Mucosa of stomach (tissue), 1 donor: Measurements from ENCODE around the gene FCHO2.

ENCODE experiments used
- H3K27me3 ChIP-seq: one replicate; pipeline ENCODE4 v1.7.0; 2013; ENCODE audit warnings: mild to moderate bottlenecking, low read length; ENCODE audit not compliant: control insufficient read depth, insufficient read depth
- H3K36me3 ChIP-seq: one replicate; pipeline ENCODE4 v1.7.0; 2013; ENCODE audit warnings: low read length; ENCODE audit not compliant: control insufficient read depth, insufficient read depth
- H3K4me1 ChIP-seq: one replicate; pipeline ENCODE4 v1.7.0; 2013; ENCODE audit warnings: mild to moderate bottlenecking, low read length; ENCODE audit not compliant: control insufficient read depth, insufficient read depth
- H3K4me3 ChIP-seq: one replicate; pipeline ENCODE4 v1.7.0; 2013; ENCODE audit warnings: low read length
- H3K9ac ChIP-seq: one replicate; pipeline ENCODE4 v1.7.0; 2013; ENCODE audit warnings: mild to moderate bottlenecking, low read length, moderate library complexity
- H3K9me3 ChIP-seq: one replicate; pipeline ENCODE4 v1.7.0; 2013; ENCODE audit warnings: mild to moderate bottlenecking, low read length, moderate library complexity; ENCODE audit not compliant: control insufficient read depth
- donor health status: Pancreatic carcinoma.

Gene FCHO2

DNA sequence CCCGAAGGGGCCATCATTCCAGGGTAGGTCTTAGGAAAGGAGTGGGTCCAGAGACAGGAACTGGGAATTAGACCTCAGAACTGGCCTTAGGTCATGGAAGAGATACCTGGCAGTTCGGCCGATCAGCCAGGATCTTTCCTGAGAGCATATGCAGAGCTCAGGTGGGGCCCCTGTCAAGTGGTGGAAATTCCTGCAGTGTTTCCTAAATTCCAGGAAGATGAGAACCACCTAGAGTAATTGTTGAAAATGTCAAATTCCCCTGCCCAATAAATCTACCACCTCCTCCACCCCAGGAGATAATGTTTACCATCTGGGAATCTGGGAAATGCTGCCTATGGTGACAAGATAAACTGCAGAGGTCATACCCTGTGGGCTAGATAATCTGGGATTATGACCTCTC lies 179.2 kb downstream of the FCHO2 start:
- Histone ChIP-seq H3K36me3 (no peaks in the 10 kb centered on the region), H3K9ac (no peak overlapping the region), H3K9me3 (no peaks in the 10 kb centered on the region), H3K4me3 (no peak overlapping the region), H3K27me3 (no peaks in the 10 kb centered on the region), H3K4me1 (peaks cover 44% of the 10 kb centered on the region)

DNA sequence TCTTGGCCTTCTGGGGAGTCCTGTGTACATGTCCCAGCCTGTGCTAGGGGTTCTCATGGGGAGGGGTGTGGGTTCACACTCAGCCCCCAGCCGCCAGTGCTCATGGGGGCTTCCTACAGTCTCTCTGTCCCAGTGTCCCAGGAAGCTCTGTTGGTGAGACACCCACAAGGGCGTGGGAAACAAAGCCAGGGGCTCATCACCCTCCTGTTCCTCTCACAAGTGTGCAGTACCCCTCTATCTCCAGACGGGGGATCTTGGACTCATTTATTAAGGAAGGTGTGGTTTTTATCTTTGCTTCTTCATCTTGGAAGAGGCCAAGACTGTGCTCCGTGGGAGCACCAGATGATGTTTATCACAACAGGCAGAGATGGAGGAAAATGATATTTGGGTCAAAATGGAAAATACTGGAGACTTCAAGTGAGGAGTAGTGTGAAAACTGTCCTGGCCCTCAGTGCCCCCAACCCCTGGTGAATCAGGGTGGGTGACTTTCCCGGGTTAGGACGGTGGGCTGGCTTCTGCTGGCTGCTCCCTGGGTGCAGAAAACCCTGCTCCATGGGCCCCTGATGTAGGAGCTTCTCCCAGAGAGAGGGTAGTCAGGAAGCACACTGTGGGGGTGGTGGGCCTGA lies 179.7 kb downstream of the FCHO2 start:
- no peak overlapping the region for H3K9ac ChIP-seq
- H3K27me3 ChIP-seq = no peaks in the 10 kb centered on the region
- H3K4me1 ChIP-seq = peaks cover 38% of the 10 kb centered on the region
- H3K36me3 ChIP-seq = no peaks in the 10 kb centered on the region
- no peaks in the 10 kb centered on the region for H3K9me3 ChIP-seq
- no peak overlapping the region for H3K4me3 ChIP-seq

DNA sequence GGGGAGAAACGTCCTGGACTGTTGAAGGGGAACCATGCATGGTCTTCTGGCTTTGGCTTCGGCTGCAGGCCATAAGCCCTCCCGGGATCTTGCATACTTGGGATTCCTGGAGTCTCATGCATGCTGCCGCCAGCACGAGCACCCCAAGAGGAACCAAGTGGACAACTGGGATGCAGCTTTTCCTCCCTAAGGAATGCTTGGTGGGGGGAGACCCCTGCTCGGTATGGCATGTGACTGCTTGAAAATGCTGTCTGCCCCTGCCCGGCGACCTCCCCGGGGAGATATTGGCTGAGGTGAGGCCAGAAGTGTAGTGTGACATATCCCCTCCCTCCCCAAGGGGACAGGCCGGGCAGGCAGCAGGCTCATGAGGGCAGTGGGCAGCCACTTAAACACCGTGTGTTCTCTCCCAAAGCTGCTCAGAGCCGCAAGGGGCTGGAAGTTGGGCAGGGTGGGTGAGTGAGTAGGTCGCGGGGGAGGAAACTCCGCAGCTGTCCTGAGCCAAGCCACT lies 180.3 kb downstream of the FCHO2 start:
- Histone ChIP-seq H3K4me1 (peaks cover 35% of the 10 kb centered on the region), H3K27me3 (no peaks in the 10 kb centered on the region), H3K36me3 (no peaks in the 10 kb centered on the region), H3K9me3 (no peaks in the 10 kb centered on the region), H3K9ac (no peak overlapping the region), H3K4me3 (no peak overlapping the region)

DNA sequence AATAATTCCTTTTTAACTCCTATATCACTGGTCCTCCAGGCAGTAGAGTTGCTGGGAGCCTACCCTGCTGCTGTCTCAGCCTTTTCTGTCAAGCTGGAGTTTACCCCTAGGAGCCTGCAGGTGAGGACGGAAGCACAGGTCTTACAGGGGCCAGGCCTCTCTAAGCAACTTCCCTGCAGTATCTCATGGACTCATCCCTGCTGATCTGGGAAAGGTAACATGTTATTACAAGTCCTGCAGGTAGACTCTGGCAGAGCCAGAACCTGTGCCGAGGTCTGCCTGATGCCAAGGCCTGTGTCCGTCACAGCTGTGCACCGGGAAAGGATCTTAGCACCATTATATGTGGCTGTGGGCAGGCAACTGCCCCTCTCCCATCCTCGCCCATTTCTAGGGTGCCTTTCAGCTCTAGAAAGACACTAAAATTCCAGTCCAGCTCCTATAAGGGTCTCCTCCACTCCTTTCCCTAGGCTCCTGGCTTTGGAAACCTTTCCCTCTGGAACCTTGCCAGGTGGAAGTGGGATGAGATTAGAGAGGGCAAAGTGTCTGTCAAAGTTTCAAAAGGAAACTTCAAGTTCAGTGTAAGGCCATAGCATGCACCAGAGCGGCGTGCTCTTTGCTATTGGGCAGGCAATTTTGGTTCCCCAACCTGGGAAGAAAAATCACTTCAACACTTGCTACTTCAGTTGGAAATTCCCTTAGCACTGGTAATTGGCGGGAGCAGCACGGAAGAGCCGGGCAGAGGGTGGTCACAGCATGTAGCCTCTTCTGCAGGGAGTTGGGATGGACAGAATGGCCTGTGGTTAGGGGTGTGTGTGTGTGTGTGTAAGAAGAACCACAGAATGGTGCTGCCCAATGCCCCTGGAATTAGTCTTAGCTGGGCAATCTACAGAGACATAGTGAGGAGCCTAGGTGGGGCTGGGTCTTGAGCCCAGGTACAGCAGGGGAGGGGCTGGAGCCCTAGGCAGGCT lies 182.0 kb downstream of the FCHO2 start:
- no peaks in the 10 kb centered on the region for H3K9me3 ChIP-seq
- no peak overlapping the region for H3K4me3 ChIP-seq
- peaks cover 21% of the 10 kb centered on the region for H3K4me1 ChIP-seq
- H3K27me3 ChIP-seq = no peaks in the 10 kb centered on the region
- no peaks in the 10 kb centered on the region for H3K36me3 ChIP-seq
- no peak overlapping the region for H3K9ac ChIP-seq

DNA sequence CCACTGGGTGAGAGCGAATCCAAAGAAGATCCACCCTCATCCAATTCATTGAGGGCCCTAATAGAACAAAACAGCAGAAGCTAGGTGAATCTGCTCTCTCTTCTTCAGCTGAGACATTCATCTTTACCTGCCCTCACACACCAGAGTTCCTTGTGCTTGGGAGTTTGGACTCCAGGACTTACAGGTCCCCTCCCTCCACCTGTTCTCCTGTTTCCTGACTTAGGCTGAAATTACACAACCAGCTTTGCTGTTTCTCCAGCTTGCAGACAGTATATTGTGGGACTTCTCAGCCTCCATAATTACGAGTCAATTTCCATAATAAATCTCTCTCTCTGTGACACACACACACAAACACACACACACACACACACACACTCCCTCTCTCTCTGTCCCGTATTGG lies 183.6 kb downstream of the FCHO2 start:
- Histone ChIP-seq H3K9me3 (no peaks in the 10 kb centered on the region), H3K27me3 (no peaks in the 10 kb centered on the region), H3K4me1 (peaks cover 12% of the 10 kb centered on the region), H3K4me3 (no peak overlapping the region), H3K9ac (no peak overlapping the region), H3K36me3 (no peaks in the 10 kb centered on the region)
